GM12873 (cell line): Measurements from ENCODE around the gene CDK2.

Experiments
- TF ChIP-seq, protein P1 (sequence below): IDR thresholded peaks from 2 replicates; pipeline ENCODE4 v1.5.1; 2012; ENCODE audit warnings: low read depth, mild to moderate bottlenecking, moderate library complexity, low read length, control low read depth; ENCODE audit not compliant: insufficient read depth; ENCODE audit errors: missing control alignments

The CDK2 gene

DNA sequence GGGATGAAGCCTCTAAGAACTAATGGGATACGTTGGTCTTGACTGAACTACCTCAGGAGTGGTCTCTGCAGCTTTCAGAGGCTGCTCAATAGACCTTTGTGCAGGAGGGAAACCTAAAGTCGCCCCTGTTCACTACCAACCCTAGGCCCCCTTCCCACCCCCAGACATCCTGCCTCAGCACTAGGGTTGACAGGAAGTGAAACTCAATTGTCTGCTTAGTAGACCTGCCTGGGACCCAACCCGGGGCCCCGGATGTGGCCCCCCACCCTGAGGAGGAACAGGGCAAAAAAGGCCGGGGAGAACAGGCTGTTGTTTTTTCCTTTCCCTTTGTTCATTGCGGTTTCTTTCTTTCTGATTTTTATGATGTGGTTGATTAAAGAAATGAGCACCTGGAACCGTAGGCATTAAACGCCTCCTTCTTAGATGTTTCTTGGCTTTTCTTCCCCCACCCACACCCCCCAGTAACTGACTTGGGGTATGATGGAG, 37.3 kb upstream of the CDK2 start:
- TF ChIP-seq, protein P1, sequence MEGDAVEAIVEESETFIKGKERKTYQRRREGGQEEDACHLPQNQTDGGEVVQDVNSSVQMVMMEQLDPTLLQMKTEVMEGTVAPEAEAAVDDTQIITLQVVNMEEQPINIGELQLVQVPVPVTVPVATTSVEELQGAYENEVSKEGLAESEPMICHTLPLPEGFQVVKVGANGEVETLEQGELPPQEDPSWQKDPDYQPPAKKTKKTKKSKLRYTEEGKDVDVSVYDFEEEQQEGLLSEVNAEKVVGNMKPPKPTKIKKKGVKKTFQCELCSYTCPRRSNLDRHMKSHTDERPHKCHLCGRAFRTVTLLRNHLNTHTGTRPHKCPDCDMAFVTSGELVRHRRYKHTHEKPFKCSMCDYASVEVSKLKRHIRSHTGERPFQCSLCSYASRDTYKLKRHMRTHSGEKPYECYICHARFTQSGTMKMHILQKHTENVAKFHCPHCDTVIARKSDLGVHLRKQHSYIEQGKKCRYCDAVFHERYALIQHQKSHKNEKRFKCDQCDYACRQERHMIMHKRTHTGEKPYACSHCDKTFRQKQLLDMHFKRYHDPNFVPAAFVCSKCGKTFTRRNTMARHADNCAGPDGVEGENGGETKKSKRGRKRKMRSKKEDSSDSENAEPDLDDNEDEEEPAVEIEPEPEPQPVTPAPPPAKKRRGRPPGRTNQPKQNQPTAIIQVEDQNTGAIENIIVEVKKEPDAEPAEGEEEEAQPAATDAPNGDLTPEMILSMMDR: no peak

DNA sequence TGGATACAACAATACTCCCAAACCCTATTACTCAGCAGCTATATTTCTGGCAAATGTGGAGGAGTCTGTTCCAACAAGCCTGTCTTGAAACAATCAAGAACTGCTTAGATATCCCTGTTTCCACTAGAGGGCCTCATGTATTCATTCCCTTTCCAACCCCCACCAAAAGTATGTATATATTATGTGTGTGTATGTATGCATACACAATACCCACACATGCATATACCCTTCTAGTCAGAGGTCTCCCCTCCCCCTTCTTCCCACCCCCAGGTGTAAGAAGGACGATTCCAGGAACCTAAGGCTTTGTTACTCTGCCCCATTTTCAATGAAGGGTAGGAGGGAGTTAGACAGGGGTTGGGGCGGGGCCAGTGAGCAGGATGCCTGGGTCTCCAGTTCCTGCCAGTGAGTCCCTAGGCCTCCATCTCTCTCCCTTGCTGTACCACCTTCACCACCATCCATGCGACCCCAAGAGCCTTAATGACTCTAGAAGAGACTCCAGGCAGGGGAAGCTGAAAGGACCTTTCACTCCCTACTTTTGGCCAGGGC, 35.8 kb upstream of the CDK2 start, which contains the start of gene DGKA:
TSS of gene DGKA (plus strand) at position 392 of the 546 bp plus-strand sequence. CDS start 5,342 bp downstream, outside the sequence.
- TF ChIP-seq, protein P1: peak; percentile 73

DNA sequence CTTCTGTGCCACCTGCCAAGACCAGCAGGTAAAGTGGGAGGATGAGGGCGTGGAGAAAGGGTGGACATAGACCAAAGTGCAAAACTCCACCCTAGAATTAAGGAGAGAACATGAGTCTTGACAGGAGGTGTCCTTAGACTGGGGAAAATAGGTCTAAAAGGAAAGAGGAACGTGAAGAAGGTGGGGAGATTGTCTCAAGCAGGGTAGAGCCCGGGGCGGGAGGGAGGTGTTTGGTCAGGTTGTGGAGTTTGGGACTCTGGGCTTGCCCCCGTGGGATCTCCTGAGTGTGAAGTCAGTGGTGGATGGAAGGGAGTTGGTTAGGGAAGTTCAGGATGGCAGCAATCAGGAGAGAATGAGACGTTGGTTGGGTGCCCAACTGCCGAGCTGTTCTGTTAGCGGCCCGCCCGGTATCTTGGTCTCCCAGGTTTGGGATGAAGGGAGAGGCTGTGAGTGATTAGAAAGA, 35.3 kb upstream of the CDK2 start:
- TF ChIP-seq, protein P1: no peak

DNA sequence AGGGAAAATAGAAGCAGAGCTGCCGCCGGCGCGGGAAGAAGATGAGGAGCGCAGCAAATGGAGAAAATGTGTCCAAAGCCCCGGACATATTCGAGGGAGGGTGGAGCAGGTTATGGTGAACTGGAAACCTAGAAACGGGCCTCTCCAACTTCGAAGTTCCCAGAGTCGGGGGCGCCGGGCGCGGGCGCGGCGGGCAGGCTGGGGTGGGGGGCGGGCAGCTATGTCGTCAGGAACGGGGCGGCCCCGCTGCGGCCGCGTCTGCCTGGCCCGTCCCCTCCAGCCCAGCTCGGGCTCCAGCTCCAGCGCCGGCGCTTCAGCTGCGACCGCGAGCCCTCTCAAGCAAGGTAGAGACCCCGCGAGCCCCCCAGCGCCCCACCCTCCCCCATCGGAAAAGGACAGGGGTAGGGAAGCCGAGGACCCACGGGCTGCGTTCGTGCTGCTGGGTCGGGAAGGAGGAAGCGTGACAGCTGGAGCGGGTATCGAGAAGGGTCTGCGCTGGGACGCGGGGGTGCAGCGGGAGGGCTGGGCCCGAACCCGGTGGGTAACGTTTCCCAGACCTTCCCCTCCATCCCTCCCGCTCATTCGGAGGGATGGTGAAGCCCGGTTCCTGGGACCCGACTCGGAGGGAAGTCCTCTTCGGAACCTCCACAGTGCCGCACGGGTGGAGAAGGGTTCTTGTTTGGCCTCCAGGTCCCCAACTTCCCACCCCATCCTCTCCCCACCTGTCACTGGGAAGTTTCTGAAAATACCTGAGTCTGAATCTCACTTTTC, 34.7 kb upstream of the CDK2 start:
- TF ChIP-seq, protein P1: no peak

DNA sequence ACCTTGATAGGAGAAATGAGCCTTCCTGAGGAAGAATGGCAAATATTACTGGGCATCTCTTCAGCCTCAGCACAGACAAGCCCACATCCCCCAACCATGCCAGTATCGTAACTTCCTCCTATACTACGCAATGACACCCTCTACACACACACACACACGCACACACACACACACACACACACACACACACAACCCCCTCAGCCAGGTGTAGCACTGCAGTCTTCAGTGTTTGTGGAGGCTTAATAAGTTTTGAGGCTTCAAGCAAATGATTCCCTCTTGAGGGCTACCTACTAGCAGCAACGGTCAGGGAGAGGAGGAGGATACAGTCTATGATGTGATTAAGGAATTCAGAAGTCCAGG, 34.1 kb upstream of the CDK2 start:
- TF ChIP-seq, protein P1: no peak

DNA sequence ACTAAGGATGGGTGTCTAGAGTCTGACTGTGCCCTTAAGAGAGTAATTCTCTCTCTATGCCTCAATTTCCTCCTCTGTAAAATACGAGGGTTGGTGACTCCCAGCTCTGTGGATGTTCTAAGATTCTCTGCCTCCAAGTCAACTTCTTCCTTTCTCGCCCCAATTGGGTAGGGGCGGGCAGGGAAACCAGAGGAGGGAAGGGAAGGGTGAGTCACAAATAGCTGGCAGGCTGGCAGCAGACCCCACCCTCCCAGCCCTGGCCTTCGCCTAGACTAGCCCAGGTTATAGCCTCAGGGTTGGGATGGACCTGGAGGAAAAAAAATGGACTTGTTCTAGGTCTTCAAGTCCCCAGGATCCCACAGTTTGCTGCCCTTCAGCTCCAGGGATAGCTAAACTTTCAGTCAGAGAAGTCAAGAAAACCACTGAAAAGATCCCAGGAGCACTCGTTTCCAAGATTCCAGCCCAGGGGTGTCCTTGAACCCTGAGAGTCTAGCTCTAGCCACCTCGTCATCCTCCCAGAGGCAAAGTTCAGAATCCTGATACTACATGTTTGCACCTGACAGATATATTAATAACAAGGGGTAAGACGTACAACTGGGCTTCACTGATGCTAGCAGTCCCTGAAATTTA, 33.3 kb upstream of the CDK2 start:
- TF ChIP-seq, protein P1: no peak

DNA sequence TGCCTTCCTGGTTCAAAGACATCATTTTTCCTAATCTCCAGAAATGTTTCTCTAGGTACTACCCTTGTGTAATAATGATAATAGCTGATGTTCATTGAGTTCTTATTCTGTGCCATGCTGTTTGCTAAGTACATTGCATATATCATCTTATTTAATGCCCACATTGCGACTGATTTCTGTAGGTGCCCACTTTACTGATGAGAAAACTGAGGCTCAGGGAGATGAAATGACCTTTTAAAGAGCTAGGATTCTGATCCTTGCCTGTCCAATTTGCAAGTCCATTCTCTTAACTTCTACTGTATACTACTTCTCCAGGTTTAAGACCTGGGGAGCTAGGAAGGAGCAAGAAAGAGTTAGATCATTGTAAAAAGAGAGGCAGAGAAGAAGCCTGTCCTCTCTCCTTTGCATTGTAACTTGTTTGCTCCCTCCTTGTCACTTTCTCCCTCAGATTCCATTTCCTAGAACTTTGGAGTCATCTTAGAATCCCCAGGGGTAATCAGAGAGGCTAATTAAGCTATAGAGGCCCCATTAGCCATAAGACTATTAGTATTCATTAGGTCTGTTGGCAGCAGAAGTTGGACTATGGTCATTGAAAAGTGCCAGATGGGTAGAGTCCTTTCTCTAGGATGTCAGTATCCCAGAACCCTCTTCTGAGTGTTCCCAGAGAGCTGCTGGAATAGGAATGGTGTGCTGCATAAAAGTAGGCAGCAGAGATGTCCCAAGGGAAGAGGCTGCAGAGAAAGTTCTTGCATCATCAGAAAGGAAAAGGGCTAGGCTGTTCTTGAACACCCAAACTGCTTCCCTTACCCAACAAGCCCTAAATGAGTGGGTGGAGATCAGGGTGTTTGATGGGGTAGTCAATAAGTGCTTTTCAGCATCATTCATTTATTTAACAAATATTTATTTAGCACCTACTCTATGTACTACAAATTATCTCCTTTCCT, 32.6 kb upstream of the CDK2 start:
- TF ChIP-seq, protein P1: no peak
